Right forelimb (tissue), 1 donor: ENCODE results near the gene PDE4D.
"Not testable (repeated sequence)": the region's sequence is repeated elsewhere in the genome, so short reads cannot be mapped to it uniquely, and the experiment has no call there.

Experiments
- DNase-seq: peaks from one replicate; pipeline ENCODE4 v3.0.0-alpha.2; 2018

Gene PDE4D

DNA sequence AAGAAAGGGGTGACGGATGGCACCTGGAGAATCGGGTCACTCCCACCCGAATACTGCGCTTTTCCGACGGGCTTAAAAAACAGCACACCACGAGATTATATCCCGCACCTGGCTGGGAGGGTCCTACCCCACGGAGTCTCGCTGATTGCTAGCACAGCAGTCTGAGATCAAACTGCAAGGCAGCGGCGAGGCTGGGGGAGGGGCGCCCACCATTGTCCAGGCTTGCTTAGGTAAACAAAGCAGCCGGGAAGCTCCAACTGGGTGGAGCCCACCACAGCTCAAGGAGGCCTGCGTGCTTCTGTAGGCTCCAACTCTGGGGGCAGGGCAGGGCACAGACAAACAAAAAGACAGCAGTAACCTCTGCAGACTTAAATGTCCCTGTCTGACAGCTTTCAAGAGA, 498.6 kb downstream of the PDE4D start:
- DNase-seq: not testable (repeated sequence)

DNA sequence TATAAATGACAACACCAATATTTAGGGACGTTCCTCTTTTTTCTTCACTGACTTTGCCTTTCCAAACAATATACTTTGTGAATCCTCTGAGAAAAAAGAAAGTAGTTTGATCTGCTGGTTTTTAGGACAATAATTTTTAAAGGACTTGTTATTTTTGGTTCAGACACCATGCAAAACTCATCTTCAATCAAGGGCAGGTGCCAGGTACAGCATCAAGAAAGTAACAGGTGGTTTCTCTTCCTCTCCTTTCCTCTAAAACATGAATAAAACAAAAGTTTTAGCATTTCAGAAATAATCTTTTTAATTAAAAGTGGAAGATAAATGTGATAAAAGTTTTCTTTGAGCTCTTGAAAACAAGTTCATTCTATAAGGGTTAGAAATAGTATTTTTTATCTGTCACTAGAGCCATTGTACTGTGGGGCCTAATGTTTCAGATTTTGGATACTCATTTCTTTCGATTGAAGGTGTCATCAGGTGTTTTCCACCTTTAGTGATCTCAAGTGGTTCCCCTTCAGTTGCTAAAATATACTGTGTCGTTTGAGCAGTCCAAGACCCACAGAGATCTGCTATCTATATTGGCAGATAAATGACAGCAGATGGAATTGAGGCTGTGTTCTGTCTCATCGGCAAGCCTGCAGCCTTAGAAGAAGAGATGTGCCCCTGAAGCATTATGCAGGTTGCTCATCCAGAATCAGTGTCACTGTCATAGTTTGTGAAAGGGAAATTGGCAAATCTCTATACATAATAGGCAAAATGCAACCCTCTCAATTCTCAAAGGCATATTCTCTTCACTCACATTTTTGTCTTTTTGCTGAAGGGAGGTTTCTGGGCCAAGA, 499.7 kb downstream of the PDE4D start:
- DNase-seq: no peak

DNA sequence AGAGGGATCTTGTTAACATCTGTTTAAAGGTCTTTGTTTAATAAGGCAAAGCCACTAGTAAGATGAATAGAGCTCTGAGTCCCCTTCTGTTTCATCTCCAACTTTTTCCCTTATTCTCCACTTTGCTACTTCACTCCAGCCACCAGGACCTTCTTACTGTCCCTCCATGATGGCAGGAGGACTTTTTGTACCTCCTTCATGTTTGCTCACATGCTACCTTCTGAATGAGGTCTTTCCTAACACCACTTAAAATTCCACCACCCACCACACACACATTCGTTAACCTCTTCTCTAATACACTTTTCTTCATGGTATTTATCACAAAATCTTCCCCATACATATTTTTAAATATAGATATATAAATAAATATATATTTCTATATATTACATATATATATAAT, 501.9 kb downstream of the PDE4D start:
- no peak for DNase-seq

DNA sequence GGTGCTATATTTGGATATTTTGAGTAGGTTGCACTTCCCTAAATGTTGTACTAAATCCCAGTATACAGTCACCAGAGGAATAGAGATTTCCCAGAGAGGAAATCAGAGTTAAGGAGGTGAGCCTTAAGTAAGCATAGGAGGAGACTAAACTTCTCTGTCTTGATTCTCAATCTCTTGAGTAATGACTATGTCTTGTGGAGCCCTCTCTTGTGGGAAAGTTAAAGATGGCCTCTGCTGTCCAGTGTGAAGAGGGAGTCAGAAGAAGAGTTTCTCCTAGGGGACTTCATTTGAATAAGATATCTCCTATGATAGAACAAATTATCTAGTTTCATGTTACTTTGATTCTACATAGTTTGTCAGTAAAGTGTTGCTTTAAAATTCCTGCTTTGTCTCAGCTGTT, 502.5 kb downstream of the PDE4D start:
- no peak for DNase-seq

DNA sequence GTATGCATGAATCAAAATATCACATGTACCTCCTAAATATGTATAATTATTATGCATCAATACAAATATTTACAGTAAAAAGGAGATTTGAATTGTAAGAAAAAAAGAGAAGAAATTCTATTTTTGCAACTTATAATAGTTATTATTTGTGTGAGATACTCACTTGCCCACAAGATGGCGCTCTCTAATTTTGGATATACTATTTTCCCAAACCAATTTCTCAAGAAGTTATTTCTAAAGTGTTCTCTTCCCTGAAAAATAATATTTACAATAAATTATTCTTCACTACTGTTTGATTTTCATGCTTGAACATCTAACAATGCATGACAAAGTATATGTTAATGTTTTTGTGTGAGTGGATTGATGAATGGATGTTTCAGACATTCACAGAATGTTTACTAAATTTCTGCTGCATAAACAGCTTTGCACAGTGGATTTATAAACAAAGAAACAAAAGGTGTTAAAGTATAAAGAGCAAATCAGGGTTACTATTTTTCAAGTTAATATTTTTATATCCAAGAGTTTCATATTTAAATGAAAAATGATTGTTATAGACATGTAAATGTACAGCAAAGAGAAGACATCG, 503.4 kb downstream of the PDE4D start:
- DNase-seq: no peak

GRCh38 chr5:59387127-59387526, 506.4 kb downstream of the PDE4D start:
- no peak for DNase-seq

- DNase-seq: no peak
Measured at GRCh38 chr5:59385700-59386099, 507.8 kb downstream of the PDE4D start.

DNA sequence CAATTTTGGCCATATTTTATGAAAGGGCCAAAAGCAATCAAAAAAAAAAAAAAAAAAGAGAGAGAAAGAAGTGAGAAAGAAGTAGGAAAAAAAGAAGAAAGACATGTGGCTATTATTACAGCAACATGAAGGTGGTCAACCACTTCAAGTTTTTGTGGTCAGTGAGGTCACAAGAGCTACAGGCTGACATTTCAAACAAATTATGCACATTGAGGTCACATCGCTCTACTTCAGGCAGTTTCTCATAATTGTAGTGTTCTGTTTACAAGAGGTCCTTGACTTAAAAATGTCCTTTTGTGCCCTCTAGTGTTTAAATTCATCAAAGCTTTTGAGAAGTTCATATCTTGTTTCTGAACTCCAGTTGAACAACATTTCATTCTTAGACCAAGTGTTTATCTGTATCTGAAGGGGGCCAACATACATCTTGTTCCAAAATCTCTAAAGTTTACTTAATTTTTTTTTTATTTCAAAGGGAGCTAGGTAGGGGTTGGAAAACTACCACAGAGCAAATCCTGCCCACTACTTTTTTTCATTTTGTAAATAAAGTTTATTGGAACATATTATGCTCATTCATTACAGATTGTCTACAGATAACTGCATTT, 513.1 kb downstream of the PDE4D start:
- DNase-seq: no peak

GRCh38 chr5:59374036-59374435, 519.5 kb downstream of the PDE4D start:
- not testable (repeated sequence) for DNase-seq

- DNase-seq: no peak
Measured at GRCh38 chr5:59371525-59372127, 521.9 kb downstream of the PDE4D start.

- no peak for DNase-seq
Measured at GRCh38 chr5:59368951-59369350, 524.6 kb downstream of the PDE4D start.

DNA sequence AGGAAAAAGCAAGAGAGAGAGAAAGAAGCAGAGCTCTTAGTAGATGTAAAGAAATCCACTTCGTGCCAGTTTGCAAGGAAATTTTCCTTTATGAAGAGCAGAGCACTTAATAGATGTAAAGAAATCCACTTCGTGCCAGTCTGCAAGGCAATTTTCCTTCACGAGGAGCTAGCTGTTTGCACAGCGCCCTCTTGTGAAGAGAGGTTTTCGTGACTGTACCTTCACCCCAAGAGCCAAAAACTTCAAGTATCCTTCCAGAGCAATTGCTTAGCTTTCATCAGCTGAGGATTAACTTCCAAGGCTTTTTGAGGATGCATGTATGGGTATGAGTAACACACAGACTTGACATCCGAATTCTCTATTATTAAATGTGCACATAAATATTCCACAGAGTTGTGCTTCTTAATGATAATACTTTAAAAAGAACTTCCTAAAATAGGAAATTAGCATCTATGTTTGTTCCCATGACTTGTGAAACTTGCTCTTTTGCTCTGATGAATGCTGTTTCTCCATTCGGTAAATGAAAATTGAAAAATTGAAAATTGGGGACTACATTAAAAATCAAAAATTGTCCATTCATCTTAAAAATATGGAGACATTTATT, 525.6 kb downstream of the PDE4D start:
- peak; percentile 64 for DNase-seq

DNA sequence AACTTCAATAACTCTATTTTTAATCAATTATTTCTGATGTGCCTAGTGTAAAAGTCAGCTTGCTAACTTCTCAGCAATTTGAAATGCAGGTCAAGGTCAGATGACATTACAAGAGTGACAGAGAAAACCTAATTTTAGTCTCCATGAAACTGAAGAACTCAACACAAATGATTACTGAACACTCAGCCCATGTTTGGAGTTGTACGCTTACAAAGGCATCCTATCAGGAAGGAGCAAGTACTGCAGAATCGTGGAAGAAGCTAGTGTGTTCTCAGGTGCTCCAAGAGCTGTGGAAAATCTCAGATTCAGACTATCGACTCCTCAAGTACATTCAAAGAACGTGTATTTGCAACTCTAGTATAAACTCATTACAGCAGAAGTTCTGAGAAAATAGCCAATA, 526.7 kb downstream of the PDE4D start:
- DNase-seq: no peak

DNA sequence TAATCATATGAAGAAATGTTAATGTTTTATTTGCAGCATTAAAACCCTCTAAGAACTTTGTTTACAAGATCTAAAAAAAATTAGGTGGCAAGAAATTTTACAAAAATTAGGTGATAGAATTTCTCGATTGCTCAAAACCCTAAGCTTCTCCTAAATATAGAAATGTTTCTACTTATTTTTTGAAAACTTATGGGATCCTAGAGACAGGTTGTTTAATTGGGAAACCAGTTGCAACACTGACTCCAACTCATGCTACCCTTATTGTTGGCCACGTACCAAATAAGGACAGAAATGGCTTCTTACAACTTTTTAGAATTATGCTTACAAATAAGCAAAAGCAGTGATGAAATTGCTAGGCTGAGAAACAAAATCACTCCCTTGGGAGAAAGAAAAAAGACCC, 531.1 kb downstream of the PDE4D start:
- DNase-seq: no peak

- DNase-seq: no peak
Measured at GRCh38 chr5:59361454-59361853, 532.1 kb downstream of the PDE4D start.

DNA sequence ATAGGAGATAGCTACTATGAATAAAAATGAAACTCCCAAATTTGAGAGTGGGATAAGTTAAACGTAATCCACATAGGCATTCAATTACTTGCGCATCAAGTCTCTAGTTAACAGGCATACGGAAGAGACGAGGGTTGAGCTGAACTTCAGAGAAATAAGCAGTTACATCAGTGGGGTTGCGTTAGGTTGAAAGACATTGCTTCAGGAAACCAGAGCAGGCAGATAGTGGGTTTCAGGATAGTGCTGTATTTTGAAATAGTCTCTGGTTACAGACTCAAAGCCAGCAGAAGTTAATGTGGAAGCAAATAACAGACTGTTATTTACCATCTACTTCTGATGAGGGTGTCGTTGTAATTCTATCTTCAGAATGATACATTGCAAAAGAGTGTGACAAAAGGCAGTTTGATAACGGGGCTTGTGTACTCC, 533.4 kb downstream of the PDE4D start:
- DNase-seq: no peak

DNA sequence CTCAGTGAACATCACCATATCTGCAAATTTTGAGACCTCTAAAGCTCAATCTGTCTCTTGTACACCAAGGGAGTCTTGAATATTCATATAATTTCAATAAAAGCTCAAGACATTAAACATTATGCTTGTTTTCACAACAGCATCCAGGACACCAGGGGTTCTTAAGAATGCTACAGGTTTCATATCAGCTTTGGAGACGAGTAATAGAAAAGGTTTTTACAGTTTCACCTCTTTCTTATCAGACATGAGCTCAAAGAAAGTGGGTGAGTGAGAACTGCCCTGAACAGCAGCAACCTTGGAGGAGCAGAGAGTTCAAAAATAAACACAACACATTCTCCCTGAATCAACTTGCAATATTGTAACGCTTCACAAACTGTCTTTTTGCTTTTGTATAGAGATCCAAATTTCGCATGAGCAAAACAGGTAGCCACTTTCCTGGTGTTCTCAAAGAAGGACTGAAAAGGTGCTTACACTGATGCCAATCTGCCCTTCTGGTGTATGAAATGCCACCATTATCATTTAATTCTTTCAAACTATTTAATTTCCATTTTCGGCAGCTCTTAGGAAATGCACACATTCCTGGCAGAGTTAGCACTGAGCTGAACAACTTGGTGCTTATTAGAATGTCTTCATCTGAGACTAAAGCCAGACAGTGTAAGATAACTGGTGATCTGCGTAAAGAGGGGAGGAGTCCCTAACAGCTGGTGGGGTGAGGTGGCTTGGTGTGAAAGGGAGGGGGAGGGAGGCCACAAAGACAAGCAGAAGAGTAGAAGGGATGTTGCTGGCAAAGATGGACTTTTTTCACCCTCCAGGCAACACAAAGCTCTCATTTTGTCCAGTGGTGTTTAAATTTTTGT, 535.3 kb downstream of the PDE4D start:
- no peak for DNase-seq

GRCh38 chr5:59357381-59357977, 536.0 kb downstream of the PDE4D start:
- DNase-seq: no peak

DNA sequence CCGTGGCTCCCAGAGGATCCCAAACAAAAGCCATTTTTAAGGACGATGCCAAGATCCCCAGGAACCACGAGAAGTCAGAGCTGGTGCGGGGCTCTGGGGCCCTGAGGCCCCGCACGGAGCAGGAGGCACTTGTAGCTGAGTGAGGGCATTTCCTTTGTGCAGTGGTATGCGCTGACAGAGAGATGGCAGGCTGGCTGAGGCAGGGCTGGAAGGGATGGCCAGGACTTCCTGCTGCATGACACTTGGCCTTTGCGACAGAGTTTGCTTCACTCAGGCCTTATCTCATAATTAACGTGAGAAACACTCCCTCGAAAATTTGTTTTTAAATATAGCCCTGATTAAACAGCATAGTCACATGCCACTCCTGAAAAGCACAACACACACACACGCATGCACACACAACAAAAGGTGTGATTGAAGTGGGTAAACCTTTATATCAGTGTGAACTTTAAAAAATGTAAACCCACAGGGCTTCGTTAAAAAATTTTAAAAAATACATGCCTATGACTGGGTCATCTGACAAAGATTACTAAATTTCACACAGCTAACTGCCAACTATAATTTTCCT, 536.6 kb downstream of the PDE4D start:
- no peak for DNase-seq

DNA sequence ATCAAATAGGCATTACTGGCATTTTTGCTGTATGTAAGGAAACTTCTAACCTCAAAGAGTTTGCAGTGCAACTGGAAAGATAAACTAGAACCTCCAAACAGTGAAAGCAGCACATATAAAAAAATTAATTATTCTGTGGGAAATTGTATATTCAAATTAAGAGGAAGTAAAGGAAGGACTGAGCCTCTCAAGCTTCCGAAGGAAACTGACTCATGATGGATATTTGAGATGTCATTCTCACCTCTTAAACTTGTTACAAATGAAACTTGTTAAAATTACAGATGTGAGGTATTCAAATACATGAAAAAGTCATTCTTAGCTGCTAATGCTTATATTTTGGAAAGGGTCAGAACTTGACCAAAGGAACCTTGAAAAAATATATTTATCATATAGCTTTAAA, 538.7 kb downstream of the PDE4D start:
- DNase-seq: no peak

GRCh38 chr5:59354274-59354673, 539.3 kb downstream of the PDE4D start:
- no peak for DNase-seq
